ENCODE measurements around the gene ABCB9.
"Not testable (repeated sequence)": the region's sequence is repeated elsewhere in the genome, so short reads cannot be mapped to it uniquely, and the experiment has no call there.

The ABCB9 gene

DNA sequence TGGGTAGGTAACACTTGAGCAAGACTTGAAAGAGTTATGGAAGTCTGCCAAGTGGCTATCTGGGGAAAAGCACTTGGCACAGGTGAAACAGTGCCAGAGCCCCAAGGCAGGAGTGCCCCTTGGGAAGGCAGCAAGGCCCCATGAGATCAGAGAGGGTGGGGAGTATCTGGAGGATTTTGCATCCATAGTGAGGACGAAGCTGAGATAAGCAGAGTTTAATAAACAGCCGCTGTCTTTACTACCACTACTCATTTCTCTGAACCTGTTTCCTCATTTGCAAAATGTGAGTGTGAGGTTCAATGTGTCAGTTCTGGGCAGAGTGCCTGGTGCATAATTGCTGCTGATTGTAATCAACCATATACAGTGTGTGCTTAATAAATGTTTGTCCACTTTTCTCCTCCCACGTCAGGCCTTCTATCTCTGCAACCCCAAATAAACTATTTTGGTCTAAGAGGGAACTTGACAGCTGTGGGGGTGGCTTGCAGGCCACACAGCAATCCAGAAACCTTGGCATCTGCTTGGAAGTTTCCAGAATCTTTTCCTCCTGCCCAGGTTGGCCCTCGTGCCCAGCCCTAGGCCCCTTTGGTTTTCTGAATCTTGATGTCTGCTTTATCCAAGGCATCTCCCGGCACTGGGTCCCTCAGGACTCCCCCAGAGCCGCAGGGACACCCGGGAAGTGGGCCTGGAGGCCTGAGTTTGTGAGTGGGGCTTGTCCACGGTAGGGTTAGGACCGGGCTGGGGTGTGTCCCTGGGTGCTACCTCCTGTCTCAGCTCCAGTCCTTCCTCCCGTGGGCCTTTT lies 4.5 kb downstream of the ABCB9 start:
- no peak for DNase-seq

DNA sequence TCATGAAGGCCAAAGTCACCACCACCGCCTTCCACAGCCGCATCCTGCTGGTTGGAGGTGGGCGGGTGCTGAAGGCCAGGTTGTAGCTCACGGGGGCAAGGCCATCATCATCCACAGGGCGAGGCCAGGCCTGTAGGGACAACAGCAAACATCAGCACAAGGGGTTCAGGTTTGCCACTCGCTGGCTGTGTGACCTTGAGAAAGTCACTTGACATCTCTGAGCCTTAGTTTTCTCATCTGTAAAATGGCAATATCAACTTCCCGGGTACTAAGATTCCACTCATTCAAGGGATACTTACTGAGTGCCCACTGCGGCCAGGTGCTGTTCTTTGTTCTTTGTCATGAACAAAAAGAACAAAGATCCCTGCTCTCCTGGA lies 6.1 kb downstream of the ABCB9 start:
- no peak for DNase-seq

DNA sequence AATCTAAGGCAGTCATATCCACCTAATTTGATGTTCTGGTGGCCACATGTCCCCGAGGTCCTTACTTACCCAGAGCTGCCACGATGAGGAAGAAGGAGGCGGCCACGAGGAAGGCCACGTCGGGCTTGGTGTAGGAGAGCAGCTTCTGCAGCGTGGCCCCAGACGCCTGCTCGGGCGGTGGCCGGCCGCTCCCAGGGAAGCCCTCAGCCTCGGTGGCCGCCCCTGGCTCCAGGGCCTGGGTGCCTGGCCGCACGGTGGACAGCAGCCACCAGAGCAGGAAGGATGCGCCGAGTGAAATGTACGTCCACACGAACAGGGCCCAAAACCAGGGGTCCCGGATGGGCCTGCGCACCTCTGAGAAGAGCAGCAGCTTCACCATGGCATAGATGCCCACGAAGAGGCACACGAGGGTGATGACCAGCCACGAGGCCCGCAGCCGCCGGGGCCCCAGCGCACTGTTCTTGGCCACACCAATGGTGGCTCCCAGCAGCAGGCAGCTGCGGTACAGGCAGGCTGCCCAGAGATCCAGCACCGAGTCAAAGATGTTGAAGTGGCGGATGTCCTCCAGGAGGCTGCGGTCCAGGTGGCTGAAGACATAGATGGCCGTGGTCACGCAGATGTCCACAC lies 6.6 kb downstream of the ABCB9 start:
- DNase-seq: no peak

DNA sequence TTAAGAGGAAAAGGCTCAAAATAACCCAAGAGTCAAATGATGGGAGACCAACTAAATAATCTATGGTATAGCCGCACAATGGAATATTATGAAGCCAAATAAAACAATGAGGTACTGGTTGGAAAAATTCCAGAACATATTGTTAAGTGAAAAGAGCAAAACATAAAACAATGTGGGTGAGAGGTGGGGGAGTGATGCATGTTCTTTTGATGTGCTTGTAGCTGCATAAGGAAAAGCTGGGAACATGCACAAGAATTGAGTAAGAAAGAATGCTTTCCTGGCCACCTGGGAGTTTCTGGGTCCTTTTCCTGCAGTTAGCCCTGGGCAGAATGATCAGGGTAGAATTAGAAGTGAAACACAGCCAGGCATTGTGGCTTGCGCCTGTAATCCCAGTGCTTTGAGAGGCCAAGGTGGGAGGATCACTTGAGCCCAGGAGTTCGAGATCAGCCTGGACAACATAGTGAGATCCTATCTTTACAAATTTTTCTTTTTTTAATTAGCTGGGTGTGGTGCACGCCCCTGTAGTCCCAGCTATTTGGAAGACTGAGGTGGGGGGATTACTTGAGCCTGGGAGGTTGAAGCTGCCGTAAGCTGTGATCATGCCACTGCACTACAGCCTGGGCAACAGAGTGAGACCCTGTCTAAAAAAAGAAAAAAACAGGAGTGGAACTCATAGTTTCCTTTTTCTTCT lies 7.9 kb downstream of the ABCB9 start:
- no peak for DNase-seq

DNA sequence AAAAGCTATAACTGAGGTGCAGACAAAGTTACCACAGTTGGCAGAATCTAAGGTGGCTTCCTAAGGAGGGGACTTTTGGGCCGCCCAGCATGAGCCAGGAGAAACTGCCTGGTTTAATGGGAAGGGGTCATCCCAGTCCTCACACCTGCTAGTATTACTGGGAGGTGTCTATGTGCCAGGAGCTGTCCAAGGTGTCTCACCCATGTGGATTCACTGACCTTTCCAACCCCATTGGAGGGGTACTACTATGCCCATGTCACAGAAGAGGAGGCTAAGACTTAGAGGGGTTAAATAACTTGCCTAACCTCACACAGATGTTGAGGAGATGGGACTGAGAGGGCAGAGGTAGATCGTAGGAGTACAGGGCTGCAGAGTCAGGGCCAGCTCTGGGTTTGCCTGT lies 10.2 kb downstream of the ABCB9 start:
- DNase-seq: no peak

DNA sequence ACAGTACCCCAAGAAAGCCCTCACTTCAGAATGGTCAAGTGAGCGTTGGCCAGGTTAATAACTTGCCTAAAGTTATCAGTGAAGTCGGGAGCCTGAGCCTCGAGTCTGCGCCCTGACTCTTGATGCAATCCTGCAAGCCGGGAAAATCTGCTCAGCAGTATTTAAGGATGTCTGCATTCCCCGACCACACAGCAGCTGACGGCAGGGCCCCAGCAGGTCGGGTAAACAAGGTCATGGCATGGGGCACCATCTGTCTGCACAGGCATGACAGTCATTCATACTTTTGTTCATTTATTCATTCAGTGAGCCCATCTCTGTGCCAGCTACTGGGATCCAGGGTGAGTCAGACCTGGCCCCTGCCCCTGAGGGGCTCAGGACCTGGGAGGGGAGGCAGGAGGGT lies 11.1 kb downstream of the ABCB9 start:
- DNase-seq: no peak

DNA sequence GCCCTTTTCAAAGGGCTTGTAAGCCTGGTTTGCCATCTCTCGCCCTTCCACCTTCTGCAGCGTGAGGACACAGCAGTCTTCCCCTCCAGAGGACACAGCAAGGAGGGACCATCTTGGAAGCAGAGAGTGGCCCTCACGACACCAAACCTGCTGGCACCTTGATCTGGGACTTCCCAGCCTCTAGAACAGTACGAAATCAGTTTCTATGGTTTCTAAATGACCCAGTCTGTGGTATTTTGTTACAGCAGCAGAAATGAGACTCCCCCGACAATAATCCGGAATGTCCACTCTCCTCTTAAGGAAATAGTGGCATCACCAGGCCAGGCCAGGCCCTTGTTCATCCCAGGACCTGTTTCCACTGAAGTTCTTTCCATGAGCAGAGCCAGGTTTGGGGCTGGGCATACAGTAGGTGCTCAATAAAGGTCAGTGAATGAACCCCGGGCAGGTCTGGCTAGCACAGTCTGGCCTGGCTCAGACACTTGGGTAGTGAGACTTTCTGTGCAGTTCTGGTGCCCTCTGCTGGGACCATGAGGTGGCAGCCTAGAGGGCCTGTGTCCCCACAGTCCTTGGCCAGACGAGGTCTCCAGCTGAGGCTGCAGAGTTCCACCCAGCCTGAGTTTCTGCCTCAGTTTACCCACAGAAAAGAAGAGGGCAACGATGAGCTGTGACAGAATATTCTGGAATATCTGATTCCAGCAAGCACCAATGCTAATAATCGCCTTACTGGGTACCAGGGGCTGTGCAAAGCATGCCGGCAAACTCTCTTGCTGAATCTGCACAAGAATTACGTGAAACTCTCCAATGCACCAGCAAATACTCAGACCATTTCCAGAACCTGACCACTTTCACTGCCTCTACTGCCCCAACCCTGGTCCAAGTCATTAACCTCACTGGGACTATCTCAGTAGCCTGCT lies 14.0 kb downstream of the ABCB9 start:
- DNase-seq: peak; percentile 27 to 73

DNA sequence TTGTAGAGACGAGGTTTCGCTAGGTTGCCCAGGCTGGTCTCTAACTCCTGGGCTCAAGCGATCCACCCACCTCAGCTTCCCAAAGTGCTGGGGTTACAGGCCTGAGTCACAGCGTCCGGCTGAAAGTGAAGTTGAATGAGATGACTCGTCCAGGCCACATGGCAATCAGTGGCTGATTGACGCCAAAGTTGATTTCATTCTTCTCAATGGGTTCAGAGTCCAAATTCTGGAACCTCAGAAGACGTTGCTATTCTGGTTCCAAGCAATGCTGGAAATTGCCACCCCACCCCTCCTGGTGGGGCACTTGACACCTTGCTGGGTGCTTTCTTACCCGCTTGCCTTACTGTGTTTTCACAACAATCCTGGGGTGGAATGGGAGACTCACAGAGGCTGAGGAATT lies 14.9 kb downstream of the ABCB9 start:
- DNase-seq: no peak

DNA sequence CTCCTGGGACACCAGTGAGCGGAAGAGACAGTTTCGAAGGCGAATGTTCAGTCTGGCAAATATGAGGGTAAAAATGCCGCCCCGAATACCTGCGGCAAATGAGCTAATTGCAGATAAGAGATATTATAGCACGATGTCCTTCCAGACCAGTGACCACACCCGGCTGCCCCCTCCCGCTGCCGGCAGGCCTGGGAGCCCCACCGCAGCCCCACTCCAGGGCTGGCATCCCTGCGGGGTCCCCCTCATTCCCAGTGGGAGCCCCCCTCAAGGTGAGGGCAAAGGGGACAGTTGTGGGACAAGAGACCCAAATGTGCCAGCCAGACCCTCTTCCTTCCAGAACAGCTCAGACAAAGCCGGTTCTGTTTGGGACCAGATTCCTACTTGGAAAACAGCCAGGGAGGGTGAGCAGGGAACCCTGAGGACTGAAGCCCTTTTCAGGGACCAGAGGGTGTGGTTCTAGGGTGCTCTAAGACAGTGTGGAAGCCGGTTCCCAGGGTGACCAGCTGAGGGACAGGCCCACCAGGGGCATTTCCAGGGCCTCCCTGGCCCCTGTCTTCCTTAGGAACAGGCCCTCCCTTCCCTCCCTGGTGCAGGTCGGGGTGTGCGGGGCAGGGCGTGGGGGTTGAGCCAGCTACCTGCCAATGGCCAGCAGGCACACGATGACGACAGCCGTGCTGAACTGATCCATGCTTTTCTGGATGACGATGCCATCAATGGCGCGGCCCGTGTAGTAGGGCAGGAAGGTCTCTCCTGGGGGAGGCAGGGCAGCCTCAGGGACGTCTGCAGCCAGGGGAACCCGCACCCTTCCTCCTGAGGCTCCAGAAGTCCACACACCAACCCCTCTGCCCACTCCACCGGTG lies 16.2 kb downstream of the ABCB9 start:
- no peak for DNase-seq

DNA sequence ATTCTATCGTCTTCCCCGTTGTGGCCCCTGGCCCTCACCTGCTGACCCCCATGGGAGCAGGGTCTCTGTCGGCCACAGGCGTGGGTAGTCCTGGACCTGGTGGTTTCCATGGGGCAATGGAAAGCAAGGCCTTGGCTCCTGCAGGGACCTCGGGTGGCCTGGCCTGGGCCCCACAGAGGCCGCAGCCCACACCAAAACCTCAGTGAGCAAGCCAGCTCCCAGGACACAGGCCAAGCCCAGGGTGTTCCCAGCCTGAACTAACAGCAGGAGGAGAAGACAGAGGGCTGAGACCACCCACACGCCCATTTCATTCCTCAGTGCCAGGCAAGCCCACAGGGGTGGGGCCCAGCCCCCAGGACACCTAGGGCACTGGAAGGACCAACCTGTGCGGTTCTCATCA lies 16.9 kb downstream of the ABCB9 start:
- DNase-seq: no peak

DNA sequence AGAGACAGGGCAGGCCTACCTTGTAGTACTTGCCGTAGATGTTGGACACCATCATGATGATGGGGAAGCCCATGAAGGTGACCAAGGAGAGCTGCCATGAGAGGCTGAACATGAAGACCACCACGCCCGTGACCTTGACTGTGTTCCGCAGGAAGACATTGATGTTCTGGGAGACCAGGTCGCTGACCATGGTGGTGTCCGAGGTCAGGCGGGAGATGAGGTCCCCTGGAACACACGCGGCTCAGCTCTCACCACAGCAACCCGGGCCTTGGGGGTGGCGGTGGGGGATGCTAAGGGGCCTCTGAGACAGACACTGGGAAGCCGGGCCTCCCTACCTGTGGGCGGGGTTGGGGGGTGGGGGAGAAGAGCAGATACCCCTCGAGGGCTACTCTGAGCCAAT lies 17.7 kb downstream of the ABCB9 start:
- DNase-seq: no peak

DNA sequence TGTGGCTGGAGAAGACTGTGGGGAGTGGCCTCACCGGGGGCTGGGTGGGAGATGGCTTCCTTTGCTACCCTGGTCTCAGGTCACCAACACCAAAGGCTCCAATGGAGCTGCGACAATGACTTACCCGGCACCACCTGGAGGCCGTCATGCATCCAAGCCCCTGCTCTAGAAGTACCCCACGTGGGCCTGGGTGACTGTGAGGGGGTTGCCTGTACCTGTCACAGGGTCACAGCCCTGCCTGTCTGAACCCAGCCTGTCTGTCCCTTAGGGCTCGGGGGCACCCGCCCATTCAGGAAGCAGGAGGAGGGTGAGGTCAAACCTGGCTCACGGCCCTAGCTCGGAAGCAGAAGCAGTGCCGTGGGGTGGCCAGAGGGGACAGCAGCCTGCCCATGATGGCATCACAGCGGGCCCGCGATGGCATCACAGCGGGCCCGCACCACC lies 18.9 kb downstream of the ABCB9 start:
- DNase-seq: peak; percentile 6 to 10

DNA sequence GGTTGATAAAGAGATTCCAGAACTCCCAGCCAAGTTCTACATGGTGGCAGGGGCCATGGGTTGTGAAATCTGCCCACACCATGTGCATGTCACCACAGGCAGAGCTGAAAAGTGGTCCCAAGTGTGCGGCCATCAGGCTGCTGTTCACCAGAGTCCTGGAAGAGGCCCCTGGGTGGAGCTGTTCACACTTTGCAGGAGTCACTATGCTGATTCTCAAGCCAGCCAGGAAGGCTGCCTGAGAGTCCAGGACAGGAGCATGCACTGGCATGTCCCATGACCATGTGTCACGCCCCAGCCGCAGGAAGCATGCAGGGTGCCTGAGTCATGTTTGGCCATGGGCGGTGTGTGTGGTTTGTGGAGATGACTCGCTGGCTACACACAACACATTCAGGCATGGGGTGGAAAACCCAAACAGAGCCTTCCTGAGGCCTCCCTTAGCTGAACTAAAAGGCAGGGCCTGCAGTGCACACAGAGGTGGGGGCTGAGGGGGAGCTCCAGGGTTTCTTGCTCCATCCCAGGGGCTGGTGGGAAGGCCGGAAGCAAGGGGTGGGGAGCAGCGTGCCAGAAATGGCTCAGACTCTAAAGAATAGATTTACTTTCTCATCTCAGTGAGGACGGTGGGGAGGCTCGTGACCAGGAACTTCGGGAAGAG lies 19.4 kb downstream of the ABCB9 start:
- peak; percentile 71 to 88 for DNase-seq

DNA sequence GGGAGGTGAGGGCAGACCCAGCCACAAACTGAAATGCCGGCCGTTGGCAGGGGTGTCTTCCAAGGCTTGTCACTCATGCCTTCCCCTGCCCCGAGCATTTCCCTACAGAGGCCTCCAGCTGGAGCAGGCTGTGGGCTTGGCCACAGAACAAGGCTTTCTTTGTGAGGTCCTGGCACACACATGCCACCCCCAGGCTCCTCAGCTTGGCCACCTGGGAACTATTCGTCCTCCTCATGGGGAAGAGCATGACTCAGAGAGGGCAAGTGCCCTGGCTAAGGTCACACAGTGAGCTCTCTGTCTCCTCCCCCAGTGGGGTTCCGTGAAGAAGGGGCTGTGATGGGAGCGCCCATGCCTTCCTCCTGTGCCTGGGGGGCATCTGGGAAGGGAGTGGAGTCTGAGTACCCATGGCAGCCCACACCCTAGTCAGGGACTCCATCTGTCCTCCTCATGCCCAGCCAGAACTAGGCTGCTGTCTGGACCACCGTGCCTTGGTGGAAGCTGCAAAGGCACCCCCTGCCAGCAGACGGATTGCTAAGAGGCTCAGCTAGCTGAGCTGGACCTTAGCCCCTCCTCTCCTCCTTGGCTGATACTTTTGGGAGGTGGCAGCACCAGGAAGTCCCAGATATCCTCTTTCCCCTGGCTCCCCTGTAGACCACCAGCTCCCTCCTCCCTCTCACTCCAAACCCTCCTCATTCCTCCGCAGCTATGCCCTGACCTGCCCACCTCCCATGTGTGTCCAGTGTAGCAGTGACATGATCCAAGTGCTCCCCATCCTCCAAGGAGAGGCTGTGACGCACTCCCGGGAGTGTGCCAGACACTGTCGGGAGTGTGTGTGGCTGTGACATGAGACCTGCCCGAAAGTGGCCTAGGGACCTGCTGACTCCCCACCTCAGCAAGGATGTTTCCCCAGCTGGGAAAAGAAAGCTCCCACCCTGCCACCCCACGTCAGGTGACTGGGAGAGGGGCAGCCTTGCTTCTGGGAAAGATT lies 21.4 kb downstream of the ABCB9 start:
- no peak for DNase-seq

DNA sequence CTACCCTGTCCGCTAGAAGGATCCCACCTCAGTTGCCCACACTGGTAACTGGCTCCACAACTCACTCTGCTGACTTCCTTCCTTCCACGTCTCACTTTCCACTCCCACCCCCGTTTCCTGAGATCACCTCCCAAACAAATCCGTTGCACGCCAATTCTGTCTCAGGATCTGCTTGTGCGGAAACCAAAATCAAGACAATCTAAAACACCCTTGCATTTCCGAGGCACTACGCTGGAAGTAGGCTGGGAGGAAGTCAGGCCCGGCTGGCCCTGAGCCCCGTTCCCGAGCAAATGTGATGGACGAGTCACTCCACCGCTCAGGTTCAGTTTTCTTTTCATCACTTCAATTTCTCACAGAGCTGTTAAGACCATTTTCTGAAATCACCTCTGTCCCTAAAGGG lies 23.1 kb downstream of the ABCB9 start:
- DNase-seq: no peak

DNA sequence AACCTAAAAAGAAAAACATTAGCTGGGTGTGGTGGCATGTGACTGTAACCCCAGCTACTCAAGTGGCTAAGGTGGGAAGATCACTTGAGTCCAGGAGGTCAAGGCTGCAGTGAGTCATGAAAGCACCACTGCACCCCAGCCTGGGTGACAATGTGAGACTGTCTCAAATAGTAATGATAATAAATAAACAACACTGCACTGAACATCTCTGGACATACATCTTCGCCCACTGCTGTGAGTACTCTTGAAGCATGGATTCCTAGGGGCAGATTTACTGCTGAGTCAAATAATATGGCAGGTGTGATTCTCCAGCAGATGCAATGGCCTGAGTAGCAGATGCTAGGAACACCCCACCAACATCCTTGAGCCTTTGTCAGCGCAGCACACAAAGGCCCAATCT lies 23.6 kb downstream of the ABCB9 start:
- DNase-seq: no peak

DNA sequence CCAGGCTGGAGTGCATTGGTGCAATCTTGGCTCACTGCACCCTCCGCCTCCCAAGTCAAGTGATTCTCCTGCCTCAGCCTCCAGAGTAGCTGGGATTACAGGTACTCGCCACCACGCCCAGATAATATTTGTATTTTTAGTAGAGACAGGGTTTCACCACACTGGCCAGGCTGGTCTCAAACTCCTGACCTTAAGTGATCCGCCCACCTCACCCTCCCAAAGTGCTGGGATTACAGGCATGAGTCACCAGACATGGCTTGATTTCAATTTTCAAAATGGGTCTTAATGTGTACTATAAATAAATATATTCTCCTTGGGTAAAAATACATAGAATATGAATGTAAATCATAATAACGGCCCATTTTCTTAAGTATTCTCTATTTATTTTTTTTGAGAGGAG lies 24.9 kb downstream of the ABCB9 start:
- DNase-seq: not testable (repeated sequence)

DNA sequence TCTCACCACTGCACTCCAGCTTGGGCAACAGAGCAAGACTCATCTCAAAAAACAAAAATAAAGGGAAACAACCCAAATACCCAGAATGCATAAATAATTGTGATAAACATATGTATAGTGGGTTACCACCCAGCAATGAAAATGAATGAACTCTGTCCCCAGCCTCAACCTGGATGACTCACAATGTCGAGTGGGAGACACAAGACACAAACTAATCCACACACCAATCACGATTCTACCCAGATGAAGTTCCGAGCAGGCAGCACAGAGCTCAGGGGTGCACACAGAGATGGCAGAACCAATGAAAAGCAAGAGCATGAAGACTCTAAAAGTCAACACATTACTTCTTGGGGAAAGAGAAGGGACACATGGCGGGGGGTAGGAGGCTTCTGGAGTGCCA lies 27.1 kb downstream of the ABCB9 start:
- no peak for DNase-seq

DNA sequence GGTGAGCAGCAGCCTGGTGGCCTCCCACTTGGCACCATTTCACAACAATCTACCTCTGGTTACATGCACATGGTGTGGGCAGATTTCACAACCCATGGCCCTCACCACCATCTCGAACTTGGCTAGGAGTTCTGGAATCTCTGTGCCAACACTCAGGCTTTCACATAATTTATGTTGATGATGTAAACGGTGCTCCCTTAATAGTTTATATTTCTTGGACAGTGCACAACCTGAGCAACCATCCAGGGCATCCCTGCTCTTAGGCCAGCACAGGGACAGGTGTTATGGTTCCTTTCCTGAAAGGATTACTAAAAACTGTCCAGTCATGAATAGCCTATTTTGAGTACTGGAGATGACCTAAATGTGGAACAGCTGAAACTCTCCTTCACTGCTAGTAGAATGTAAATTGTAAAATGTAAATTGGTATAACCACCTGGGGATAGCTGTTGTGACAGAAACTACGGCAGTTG lies 28.6 kb downstream of the ABCB9 start:
- peak in 1 of 2 experiments; percentile 52 for DNase-seq

DNA sequence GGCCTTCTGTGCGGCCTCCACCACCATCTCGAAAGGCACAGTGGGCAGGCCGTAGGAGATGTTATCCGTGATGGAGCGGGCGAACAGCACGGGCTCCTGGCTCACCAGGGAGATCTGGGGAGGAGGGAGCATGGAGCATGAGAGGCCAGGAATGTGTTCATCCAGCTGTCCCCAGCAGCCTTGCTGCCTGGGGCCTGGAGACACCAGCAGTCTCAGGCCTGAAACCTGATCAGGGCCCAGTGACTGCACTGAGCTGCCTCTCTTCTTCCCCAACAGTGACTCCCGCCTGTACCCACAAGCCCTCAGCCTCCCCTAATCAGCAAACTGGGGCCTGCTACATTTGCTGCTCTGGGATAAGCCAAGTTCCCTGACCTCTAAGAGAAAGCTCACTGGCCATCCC lies 30.9 kb downstream of the ABCB9 start:
- DNase-seq: no peak

Measured in AML-193 (cell line).